HG02610 (cell line): ENCODE measurements around the gene ARPC1B.
A peak's percentile ranks its signal among the peaks of the same experiment; 100 is the strongest.
"Not testable (repeated sequence)": the region's sequence is repeated elsewhere in the genome, so short reads cannot be mapped to it uniquely, and the experiment has no call there.

Source experiments
- ATAC-seq: cut with Tn5 transposase; IDR thresholded peaks from one replicate; pipeline ENCODE4 v1.9.1; 2021; ENCODE audit warnings: mild to moderate bottlenecking, moderate library complexity; ENCODE audit not compliant: unreplicated experiment

The ARPC1B gene

GRCh38 chr7:99387239-99387635 is 12.7 kb downstream of the ARPC1B start:
- not testable (repeated sequence) for ATAC-seq

GRCh38 chr7:99387912-99388311 is 13.4 kb downstream of the ARPC1B start:
- ATAC-seq, result no peak

- no peak for ATAC-seq
Observed at GRCh38 chr7:99389772-99390171, 15.2 kb downstream of the ARPC1B start.

- ATAC-seq, result no peak
Observed at GRCh38 chr7:99390941-99391602, 16.5 kb downstream of the ARPC1B start.

- no peak for ATAC-seq
Observed at GRCh38 chr7:99392046-99392445, 17.5 kb downstream of the ARPC1B start.

GRCh38 chr7:99392659-99393354 is 18.3 kb downstream of the ARPC1B start:
- no peak for ATAC-seq

GRCh38 chr7:99393355-99394187 is 19.0 kb downstream of the ARPC1B start:
- ATAC-seq, result no peak

GRCh38 chr7:99394188-99394502 is 19.6 kb downstream of the ARPC1B start:
- ATAC-seq, result no peak

GRCh38 chr7:99395616-99396327 is 21.2 kb downstream of the ARPC1B start:
- no peak for ATAC-seq

- ATAC-seq, result no peak
Observed at GRCh38 chr7:99396418-99397296, 22.1 kb downstream of the ARPC1B start.

- no peak for ATAC-seq
Observed at GRCh38 chr7:99397297-99397983, 22.9 kb downstream of the ARPC1B start.

- ATAC-seq, result no peak
Observed at GRCh38 chr7:99398891-99399445, 24.4 kb downstream of the ARPC1B start.

GRCh38 chr7:99399597-99399996 is 25.1 kb downstream of the ARPC1B start:
- ATAC-seq, result no peak

GRCh38 chr7:99402854-99403253 is 28.3 kb downstream of the ARPC1B start:
- no peak for ATAC-seq

- ATAC-seq, result no peak
Observed at GRCh38 chr7:99403764-99404163, 29.2 kb downstream of the ARPC1B start.

- no peak for ATAC-seq
Observed at GRCh38 chr7:99404235-99404976, 29.9 kb downstream of the ARPC1B start.

GRCh38 chr7:99404977-99405320 is 30.4 kb downstream of the ARPC1B start:
- no peak for ATAC-seq

GRCh38 chr7:99406557-99406956 is 32.0 kb downstream of the ARPC1B start:
- ATAC-seq, result no peak

- peak; percentile 7 for ATAC-seq
Observed at GRCh38 chr7:99407872-99408378, 33.4 kb downstream of the ARPC1B start.
